Small intestine (tissue), 7 donors: ENCODE results near the gene TNFAIP8L1. TPM values are rescaled to one million over a fixed set of nuclear protein-coding genes. Genes with fewer than 3 reads are reported as not detected.

Source experiments
- DNase-seq, 2 donors: peaks; one replicate each; pipeline versions ENCODE4 v3.0.0 to v3.0.0-alpha.2; 2013
- FAIRE-seq: peaks from 2 replicates; lab custom pipeline; 2012; peaks lifted over from hg19 to GRCh38; lab: Jason Lieb, UNC
- H3K27ac ChIP-seq, 3 donors: one replicate each; pipeline ENCODE4 v1.5.1; 2013; ENCODE audit warnings: low read length in 2 of 3, mild to moderate bottlenecking in 2 of 3, control low read depth in 1 of 3, inconsistent platforms in 1 of 3, low read depth in 1 of 3, moderate library complexity in 1 of 3
- H3K27me3 ChIP-seq, 3 donors: one replicate each; pipeline ENCODE4 v1.6.1; 2013; ENCODE audit warnings: low read length in 3 of 3, inconsistent platforms in 1 of 3; ENCODE audit not compliant: control insufficient read depth in 3 of 3, insufficient read depth in 3 of 3
- H3K36me3 ChIP-seq, 3 donors: one replicate each; pipeline ENCODE4 v1.6.1; 2013; ENCODE audit warnings: low read length in 3 of 3, inconsistent platforms in 1 of 3, low read depth in 1 of 3, mild to moderate bottlenecking in 1 of 3, moderate library complexity in 1 of 3; ENCODE audit not compliant: control insufficient read depth in 3 of 3, insufficient read depth in 2 of 3
- H3K4me1 ChIP-seq, 3 donors: one replicate each; pipeline ENCODE4 v1.6.1; 2013; ENCODE audit warnings: low read length in 2 of 3, inconsistent platforms in 1 of 3, low read depth in 1 of 3, mild to moderate bottlenecking in 1 of 3, moderate library complexity in 1 of 3; ENCODE audit not compliant: control insufficient read depth in 3 of 3, insufficient read depth in 2 of 3
- H3K4me3 ChIP-seq, 3 donors: one replicate each; pipeline ENCODE4 v1.5.1; 2013; ENCODE audit warnings: low read length in 3 of 3, control low read depth in 1 of 3, inconsistent platforms in 1 of 3, low read depth in 1 of 3, mild to moderate bottlenecking in 1 of 3, moderate library complexity in 1 of 3
- H3K9me3 ChIP-seq, 2 donors: one replicate each; pipeline ENCODE4 v1.6.1; 2013; ENCODE audit warnings: low read depth in 1 of 2, low read length in 1 of 2; ENCODE audit not compliant: control insufficient read depth in 2 of 2, insufficient read depth in 1 of 2
- WGBS, 3 donors: extraction: QIAGEN DNeasy Blood & Tissue Kit; methylation state at CpG; one replicate each; pipeline ENCODE4 v1.1.7; 2013; 5-methylcytosine and 5-hydroxymethylcytosine counted together
- polyA plus RNA-seq, 4 donors: library from polyadenylated mRNA; stranded (reverse) in 3 of 4; unstranded in 1 of 4; fragments of 200-250 nt in 3 of 4; fragments of 120-200 nt in 1 of 4; gene quantifications; one replicate each; pipeline versions ENCODE4 v1.2.1 to v1.2.3, GENCODE V29; 2013
- donor health status: healthy with polysubstance abuse.
- donor health status: control.
- donor health status: control.
- donor health status: Bipolar disorder and iron deficiency.
- donor health status: healthy.

TNFAIP8L1 gene
- polyA plus RNA-seq, 4 donors, result 8.9 to 24.6 (median 16.0) TPM

GRCh38 chr19:4692251-4693077, 53.1 kb downstream of the TNFAIP8L1 start:
- no peaks in the 10 kb centered on the region for H3K9me3 ChIP-seq
- peaks cover 26 to 96% (median 48%) of the 10 kb centered on the region in 3 donors for H3K36me3 ChIP-seq
- no peak for DNase-seq
- no peak for FAIRE-seq
- no peaks in the 10 kb centered on the region for H3K4me1 ChIP-seq
- no peak overlapping the region for H3K4me3 ChIP-seq
- 88 to 91% (median 91%) methylated on average over 27 of the region's 27 CpGs for WGBS, 3 donors
- no peaks in the 10 kb centered on the region for H3K27me3 ChIP-seq
- H3K27ac ChIP-seq, result no peak overlapping the region

- Histone ChIP-seq H3K27me3 (no peaks in the 10 kb centered on the region), H3K4me1 (no peaks in the 10 kb centered on the region), H3K36me3 (peaks cover 23 to 96% (median 50%) of the 10 kb centered on the region in 3 donors), H3K9me3 (no peaks in the 10 kb centered on the region), H3K4me3 (no peak overlapping the region), H3K27ac (no peak overlapping the region)
- DNase-seq, result no peak
- no peak for FAIRE-seq
- WGBS, 3 donors, result 85 to 95% (median 89%) methylated on average over 7 of the region's 7 CpGs
Observed at GRCh38 chr19:4693078-4693350, 53.7 kb downstream of the TNFAIP8L1 start.

DNA sequence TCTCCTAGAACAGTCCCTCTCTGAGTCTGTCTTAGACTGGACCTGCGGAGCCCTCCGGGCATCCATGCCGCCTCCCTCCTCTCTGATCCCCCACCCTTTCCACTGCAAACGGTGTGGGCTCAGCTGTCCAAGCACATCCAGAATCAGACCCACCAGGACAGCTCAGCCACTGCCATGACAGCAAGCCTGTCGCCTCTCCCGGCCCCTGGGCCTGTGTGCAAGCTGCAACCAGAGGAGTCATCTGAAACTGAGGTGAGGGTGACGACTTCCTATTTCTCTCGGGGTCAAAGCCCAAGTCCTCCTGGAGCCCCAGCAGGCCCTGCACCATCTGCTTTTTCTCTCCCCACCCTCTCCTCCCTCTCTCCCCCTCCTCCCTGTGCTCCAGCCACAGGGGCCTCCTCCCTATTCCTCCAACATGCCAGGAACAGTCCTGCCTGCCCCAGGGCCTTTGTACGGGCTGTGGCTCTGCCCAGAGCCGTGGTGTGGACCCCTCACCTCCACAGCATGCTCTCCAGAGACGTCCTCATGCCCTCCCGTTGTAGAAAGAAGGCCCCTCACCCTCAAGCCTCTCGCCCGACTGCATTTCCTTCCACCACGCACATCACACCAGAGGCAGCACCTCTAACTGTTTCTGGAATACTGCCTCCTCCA, 54.3 kb downstream of the TNFAIP8L1 start:
- Histone ChIP-seq H3K27ac (peak overlapping the region in 1 of 3 donors; percentile 4), H3K36me3 (peaks cover 19 to 96% (median 50%) of the 10 kb centered on the region in 3 donors), H3K4me3 (no peak overlapping the region), H3K4me1 (no peaks in the 10 kb centered on the region), H3K27me3 (no peaks in the 10 kb centered on the region), H3K9me3 (no peaks in the 10 kb centered on the region)
- FAIRE-seq, result no peak
- 91 to 95% (median 93%) methylated on average over 15 of the region's 15 CpGs for WGBS, 3 donors
- no peak for DNase-seq

- Histone ChIP-seq H3K36me3 (peaks cover 21 to 95% (median 52%) of the 10 kb centered on the region in 3 donors), H3K27ac (peak overlapping the region in 1 of 3 donors; percentile 4), H3K27me3 (no peaks in the 10 kb centered on the region), H3K4me3 (no peak overlapping the region), H3K4me1 (no peaks in the 10 kb centered on the region), H3K9me3 (no peaks in the 10 kb centered on the region)
- DNase-seq (no peak), FAIRE-seq (no peak)
- 91 to 96% (median 91%) methylated on average over 22 of the region's 22 CpGs for WGBS, 3 donors
Observed at GRCh38 chr19:4694211-4694987, 55.1 kb downstream of the TNFAIP8L1 start.

- H3K4me3 ChIP-seq, result no peak overlapping the region
- WGBS, 3 donors, result 90 to 96% (median 93%) methylated on average over 19 of the region's 19 CpGs
- peak overlapping the region in 1 of 3 donors; percentile 19 for H3K27ac ChIP-seq
- H3K9me3 ChIP-seq, result no peaks in the 10 kb centered on the region
- no peak for DNase-seq
- no peak for FAIRE-seq
- H3K4me1 ChIP-seq, result no peaks in the 10 kb centered on the region
- peaks cover 24 to 95% (median 47%) of the 10 kb centered on the region in 3 donors for H3K36me3 ChIP-seq
- H3K27me3 ChIP-seq, result no peaks in the 10 kb centered on the region
Observed at GRCh38 chr19:4695224-4695731, 56.0 kb downstream of the TNFAIP8L1 start.

GRCh38 chr19:4697304-4697703, 58.0 kb downstream of the TNFAIP8L1 start:
- Histone ChIP-seq H3K36me3 (peaks cover 31 to 97% (median 46%) of the 10 kb centered on the region in 3 donors), H3K27ac (no peak overlapping the region), H3K4me1 (no peaks in the 10 kb centered on the region), H3K9me3 (no peaks in the 10 kb centered on the region), H3K27me3 (no peaks in the 10 kb centered on the region), H3K4me3 (no peak overlapping the region)
- no peak for FAIRE-seq
- 93 to 96% (median 96%) methylated on average over 13 to 14 of the region's 14 CpGs for WGBS, 3 donors
- DNase-seq, result no peak

DNA sequence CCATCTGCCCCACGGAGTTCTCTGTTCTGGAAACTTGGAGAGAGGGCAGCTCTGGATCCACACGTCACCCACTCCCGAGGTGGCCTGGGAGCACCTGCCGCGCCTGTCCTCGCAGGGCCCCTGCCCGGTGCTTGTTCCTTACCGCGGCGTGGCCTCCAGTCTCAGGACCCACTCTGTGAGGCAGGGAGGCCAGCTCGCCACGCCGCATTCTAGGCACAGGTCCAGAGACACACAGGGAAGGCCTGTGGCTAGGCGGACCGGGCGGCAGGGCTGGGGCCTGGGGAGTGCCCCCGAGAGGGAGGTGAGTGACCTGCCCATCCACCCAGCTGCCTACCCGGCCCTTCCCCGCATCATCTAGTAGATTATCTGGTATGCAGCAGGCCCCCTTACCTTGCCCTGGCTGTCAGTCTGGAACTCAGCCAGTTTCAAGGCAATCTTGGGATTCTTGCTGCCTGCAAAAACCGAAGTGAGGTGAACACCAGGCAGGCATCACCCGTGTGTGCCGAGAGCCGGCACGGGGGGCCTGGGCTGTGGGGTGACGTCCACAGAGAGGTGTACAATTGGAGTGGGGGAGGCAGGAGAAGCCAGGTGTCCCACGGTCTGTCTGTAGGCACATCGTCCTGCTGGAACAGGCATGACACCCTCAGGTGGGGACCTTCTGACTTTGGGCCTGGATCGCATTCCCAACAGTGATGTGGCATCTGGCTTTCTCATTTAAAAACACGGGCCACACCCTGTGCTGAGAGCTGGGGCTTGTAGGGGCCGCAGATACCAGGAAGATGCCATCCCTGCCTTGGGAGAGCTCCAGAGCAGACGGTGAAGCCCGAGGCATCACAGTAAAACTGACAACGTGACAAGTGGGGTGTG, 60.7 kb downstream of the TNFAIP8L1 start:
- Histone ChIP-seq H3K27ac (no peak overlapping the region), H3K27me3 (no peaks in the 10 kb centered on the region), H3K36me3 (peaks cover 24 to 92% (median 40%) of the 10 kb centered on the region in 3 donors), H3K4me1 (peaks cover 0 to 5% (median 0%) of the 10 kb centered on the region in 3 donors), H3K4me3 (no peak overlapping the region), H3K9me3 (no peaks in the 10 kb centered on the region)
- DNase-seq (no peak), FAIRE-seq (no peak)
- WGBS, 3 donors, result 92 to 94% (median 93%) methylated on average over 33 of the region's 33 CpGs
